ENCODE measurements around the gene GDF2.

Gene GDF2

GRCh38 chr10:47335906-47336305 lies 13.7 kb downstream of the GDF2 start:
- no peak for DNase-seq

GRCh38 chr10:47336387-47337134 lies 14.3 kb downstream of the GDF2 start:
- no peak for DNase-seq

GRCh38 chr10:47337310-47337709 lies 15.1 kb downstream of the GDF2 start:
- DNase-seq: no peak

DNA sequence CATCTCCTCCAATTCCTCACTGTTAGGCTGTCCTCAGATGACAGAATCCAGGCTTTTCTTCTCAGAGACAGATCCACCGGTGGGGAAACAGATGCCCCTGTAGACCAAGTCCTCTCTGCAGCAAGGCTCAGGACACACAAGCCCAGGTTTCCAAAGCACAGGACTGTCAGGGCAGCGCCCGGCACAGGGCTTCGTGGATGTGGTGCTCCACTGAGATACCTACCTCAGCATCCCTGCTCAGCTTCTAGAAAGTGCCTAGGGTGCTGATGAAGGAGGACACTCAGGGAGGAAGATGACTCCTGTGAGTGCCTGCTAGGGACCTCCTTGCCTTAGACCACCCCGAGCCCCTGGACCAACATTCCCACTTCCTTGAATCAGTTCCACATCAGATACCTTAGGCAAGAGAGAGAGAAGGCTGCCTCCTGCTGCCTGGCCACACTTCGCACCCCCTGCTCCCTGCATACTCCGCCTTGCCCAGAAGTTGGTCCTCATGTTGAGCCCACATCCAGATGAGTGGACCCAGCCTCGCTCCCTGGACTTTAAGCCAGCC lies 17.0 kb downstream of the GDF2 start:
- DNase-seq: no peak

DNA sequence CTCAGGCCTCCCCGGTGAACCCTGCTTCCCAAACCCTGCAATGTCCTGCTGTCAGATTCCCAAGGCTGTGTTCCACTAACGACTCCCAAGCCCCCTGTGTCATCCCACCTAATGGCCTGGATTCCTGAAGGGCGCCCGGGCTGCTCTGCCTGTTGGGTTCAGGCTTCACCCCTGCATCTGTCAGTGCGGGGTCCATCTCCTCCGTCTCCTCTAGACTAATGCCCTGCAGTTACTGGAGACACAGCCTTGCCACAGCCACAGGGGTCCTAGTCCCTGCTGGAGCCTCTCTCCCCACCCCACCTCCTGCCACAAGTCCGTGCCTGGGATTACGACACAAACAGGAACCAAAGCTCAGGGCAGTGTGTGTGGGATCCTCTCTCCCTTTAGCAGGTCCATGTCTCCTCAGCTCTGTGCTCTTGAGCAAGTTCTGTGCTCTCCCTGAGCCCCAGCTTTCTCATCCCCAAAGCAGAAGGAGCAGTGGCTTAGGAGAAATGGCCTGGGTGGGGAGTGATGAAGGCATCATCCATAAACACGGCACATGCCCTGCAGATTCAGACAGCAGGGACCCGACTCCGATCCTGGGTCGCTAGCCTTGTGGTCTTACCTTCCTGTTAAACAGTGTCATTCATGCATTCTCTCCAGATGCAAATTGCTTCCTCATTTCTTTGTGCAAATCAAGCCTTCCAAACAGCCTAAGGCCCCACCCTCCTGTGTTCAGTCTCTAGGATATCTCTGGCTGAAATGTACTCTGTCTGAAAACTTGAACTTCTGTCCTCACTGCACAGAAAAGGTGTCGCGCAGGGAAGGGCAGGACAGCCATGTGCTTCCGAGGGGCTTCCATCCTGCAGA lies 17.7 kb downstream of the GDF2 start:
- no peak for DNase-seq

DNA sequence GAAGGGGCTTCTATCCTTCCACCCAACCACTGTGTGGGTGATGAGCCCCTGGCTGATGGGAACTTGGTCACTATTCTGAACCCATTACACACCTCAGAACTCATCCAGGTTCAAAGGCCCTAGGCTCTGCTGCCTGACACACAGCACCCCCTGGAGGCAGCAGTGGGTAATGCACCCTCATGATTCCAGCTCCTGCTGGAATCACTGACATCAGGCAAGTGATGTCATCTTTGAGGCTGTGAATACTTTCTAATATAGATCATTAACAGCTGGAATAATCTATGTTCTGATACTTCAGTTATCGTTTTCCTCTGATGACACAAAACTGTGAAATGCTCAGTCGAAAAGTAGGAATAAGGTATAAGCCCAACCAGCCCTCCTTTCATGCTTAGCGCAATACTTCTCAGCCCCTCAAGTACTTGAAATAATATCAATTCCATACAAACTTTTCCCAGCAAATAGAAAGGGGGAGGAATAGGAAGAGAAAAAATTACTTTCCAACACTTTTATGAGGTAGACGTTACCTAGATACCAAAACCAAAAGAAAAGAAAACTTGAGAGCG lies 18.4 kb downstream of the GDF2 start:
- DNase-seq: no peak

DNA sequence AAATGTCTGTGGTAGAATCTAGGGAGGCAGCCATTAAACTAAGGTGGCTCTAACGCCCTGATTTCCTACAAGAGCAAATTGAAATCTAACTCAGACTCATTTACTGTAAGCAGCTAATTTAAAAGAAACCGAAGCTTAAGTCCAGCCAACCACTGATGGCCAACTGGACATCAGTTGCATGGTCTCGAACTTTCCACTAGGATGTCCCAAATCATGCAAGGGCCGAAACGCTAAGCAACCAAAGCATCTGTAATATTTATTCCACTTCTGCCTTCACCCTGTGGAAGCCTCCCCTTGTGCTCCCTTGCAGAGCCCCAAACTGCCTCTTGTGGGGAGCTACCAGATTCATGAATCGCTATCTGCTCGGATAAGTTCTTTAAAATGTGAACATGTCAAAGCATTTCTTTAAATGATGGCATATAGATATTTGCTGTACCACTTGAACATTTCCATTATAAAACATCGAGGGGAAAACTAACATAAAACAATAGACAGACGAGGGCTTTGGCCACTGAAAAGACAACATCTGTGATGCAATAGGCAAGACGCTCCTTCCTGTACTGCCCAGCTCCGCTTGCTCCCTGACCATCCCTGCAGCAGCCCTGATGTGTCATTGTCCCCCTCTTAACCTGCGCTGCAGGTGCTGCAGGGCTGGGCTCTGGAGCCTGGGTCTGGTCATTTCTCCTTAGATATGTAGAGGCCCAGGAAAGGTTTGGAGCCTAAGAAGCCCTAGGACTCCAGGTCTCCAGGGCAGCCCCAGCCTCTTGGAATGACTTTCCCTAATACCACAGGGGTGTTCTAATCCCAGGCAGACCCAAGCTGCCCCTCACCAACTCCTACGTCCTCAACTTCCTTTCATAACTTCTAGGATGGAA lies 23.0 kb downstream of the GDF2 start:
- no peak for DNase-seq

DNA sequence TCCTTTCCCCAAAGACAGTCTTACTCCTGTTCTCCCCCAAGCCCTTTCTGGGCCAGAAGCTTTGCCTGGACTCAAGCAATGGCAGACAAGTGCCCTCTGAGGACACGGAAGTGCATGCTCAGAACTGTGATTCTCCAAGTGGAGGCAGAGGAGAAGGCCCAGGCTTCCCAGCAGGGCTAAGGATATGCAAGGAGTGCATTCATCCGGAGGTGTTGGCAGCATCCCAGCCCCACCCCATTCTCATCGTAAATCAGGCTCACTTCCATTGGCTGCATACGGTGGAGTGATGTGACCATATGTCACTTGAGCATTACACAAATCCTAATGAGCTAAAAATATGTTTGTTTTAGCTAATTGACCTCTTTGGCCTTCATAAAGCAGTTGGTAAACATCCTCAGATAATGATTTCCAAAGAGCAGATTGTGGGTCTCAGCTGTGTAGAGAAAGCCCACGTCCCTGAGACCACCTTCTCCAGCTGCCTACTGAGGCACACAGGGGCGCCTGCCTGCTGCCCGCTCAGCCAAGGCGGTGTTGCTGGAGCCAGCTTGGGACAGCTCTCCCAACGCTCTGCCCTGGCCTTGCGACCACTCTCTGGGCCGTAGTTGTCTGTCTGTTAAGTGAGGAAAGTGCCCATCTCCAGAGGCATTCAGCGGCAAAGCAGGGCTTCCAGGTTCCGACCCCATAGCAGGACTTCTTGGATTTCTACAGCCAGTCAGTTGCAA lies 24.5 kb downstream of the GDF2 start:
- DNase-seq: no peak

DNA sequence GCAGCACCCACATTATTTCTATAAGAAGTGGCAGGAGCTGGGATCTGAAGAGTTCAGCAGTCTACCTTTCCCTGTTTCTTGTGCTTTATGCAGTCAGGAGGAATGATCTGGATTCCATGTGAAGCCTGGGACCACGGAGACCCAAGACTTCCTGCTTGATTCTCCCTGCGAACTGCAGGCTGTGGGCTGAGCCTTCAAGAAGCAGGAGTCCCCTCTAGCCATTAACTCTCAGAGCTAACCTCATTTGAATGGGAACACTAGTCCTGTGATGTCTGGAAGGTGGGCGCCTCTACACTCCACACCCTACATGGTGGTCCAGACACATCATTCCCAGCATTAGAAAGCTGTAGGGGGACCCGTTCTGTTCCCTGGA lies 25.0 kb downstream of the GDF2 start:
- no peak for DNase-seq

GRCh38 chr10:47348138-47348651 lies 25.9 kb downstream of the GDF2 start, which contains the start of gene RBP3:
RBP3 (plus strand) TSS chr10:47348363; CDS start chr10:47348485, 122 bp downstream.
- no peak for DNase-seq

- DNase-seq: no peak
Observed at GRCh38 chr10:47348661-47349470, 26.6 kb downstream of the GDF2 start.

GRCh38 chr10:47349516-47349915 lies 27.3 kb downstream of the GDF2 start:
- DNase-seq: no peak

- no peak for DNase-seq
Observed at GRCh38 chr10:47349941-47350371, 27.7 kb downstream of the GDF2 start.

DNA sequence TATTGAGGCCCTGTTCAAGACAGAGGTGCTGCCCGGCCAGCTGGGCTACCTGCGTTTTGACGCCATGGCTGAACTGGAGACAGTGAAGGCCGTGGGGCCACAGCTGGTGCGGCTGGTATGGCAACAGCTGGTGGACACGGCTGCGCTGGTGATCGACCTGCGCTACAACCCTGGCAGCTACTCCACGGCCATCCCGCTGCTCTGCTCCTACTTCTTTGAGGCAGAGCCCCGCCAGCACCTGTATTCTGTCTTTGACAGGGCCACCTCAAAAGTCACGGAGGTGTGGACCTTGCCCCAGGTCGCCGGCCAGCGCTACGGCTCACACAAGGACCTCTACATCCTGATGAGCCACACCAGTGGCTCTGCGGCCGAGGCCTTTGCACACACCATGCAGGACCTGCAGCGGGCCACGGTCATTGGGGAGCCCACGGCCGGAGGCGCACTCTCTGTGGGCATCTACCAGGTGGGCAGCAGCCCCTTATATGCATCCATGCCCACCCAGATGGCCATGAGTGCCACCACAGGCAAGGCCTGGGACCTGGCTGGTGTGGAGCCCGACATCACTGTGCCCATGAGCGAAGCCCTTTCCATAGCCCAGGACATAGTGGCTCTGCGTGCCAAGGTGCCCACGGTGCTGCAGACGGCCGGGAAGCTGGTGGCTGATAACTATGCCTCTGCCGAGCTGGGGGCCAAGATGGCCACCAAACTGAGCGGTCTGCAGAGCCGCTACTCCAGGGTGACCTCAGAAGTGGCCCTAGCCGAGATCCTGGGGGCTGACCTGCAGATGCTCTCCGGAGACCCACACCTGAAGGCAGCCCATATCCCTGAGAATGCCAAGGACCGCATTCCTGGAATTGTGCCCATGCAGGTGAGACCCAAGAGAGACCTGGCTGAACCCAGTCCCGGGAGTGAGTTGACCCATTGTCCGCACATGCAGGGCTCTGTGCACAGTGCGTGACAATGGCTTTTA lies 28.7 kb downstream of the GDF2 start:
- DNase-seq: no peak

DNA sequence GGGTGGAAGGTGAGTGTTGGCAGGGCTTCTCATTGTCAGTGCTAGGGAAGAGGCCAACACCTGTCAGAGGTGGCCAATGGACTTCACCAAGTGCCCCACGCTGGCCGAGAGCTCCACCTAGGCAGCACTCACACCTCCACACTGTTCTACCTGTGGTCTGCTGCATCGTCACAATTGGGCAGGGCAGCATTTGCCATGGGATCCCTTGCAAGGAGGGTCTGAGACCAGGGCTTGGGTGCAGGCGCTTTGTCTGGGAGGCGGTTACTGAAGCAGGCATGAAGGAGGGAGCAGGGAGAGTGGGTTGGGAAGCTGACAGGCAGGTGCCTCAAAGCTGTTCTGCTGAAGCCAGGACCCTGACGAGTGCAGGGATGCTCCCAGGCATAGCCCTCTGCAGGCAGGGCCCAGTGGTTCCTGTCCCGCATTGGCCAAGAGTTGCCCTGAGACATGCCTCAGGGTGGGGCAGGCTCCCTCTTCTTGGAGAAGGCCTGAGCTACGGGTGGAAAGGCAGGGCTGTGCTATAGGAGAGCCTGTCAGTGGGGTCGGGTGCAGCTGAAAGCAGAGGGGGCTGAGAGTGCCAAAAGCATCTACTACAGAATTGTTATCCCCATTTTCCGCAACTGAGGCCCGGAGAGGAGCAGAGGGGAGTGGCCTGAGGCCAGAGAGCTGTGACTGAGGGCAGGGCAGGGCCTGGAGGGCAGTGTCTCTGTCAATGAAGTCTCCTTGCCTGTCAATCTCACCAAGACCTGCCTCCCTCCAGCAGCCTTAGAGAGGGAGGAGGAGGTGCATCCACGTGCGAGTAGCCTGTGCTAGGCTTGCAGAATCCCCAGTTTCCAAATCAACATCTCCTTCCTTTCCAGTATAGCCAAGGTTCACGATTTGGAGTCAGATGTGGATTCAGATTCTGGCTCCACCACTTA lies 29.9 kb downstream of the GDF2 start:
- no peak for DNase-seq

- no peak for DNase-seq
Observed at GRCh38 chr10:47353351-47353750, 31.1 kb downstream of the GDF2 start.

DNA sequence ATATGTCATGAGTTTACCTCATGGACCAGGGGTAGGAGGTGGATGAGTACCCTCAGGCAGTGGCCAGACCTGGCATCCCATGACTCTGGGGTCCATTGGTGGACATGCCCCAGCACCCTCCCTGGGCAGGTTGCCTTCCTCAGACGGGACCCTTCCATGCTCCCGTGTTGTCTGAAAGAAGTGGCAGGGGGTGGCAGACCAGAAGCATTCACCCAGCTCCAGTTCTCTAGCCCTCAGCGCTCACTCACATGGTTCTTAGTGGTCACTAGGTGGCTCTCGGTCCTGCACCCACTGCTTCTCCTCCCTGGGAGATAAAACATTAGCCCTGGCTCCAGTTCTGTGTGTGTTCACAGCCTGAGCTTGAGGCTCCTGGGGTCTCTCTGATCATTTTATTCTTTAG lies 31.9 kb downstream of the GDF2 start:
- DNase-seq: no peak

DNA sequence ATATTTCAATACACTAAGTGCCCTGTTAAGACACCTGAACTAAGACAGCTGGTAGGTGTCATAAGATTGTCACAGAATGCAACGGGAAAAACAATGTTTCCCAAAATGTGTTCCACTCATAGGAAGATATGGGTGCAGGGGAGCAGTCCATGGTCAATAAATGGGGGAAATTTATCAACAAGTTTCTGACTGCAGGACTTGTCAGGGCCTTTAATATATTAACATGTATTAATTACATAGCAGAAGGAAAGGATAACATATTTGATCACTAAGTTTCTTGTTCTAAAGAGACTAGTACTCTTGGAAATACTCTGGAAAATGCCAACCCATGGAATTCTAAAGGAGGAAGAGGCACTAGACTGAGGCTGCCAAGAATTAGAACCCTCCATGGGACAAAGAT lies 32.6 kb downstream of the GDF2 start:
- DNase-seq: no peak
